Measurements from ENCODE around the gene C9orf153.

Gene C9orf153

GRCh38 chr9:86241216-86241615 is 18.2 kb downstream of the C9orf153 start:
- in situ Hi-C loops (cut with MboI; ENCODE audit: low sequenced_read_pairs, unreplicated experiment) = loop anchor here (25.0 kb wide), 1 partner anchor 429 kb away; no protein-coding TSS in a partner anchor
- DNase-seq (ENCODE audit: low spot score) = no peak
- TF ChIP-seq, protein P1, sequence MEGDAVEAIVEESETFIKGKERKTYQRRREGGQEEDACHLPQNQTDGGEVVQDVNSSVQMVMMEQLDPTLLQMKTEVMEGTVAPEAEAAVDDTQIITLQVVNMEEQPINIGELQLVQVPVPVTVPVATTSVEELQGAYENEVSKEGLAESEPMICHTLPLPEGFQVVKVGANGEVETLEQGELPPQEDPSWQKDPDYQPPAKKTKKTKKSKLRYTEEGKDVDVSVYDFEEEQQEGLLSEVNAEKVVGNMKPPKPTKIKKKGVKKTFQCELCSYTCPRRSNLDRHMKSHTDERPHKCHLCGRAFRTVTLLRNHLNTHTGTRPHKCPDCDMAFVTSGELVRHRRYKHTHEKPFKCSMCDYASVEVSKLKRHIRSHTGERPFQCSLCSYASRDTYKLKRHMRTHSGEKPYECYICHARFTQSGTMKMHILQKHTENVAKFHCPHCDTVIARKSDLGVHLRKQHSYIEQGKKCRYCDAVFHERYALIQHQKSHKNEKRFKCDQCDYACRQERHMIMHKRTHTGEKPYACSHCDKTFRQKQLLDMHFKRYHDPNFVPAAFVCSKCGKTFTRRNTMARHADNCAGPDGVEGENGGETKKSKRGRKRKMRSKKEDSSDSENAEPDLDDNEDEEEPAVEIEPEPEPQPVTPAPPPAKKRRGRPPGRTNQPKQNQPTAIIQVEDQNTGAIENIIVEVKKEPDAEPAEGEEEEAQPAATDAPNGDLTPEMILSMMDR (IDR thresholded peaks at IDR 0.05; ENCODE audit: borderline replicate concordance, control extremely low read depth, extremely low read depth, insufficient read depth, missing control alignments) = no peak

DNA sequence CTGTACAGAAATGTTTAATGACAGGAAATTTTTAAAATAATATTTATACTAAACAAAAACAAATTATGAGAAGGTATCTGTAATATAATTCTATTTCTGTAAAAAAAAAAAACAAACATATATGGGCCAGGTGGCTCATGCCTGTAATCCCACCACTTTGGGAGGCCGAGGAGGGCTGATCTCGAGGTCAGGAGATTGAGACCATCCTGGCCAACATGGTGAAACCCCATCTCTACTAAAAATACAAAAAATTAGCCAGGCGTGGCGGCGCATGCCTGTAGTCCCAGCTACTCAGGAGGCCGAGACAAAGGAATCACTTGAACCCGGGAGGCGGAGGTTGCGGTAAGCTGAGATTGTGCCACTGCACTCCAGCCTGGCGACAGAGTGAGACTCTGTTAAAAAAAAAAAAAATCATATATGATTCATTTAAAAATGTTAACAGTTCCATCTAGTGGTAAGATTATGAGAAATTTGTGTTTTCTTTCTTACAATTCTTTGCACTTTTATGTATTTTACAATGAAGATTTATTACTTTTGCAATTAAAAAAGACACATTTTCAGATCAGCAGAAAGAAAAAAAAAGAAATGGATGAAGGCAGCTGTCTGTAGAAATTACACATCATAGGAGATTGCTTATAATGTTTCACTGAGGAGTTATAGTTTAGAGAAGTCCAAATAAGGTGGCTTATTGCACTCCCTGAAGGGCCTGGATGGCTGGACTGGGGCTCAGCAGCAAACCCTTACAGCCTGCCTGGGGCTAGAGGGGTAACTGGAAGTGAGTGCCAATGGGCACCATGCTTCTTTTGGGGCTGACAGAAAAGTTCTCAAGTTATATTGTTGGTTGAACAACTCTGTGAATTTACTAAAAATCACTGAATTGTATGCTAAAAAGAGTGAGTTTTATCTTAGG is 20.3 kb downstream of the C9orf153 start:
- in situ Hi-C loops (cut with MboI; ENCODE audit: low sequenced_read_pairs, unreplicated experiment) = loop anchor here (25.0 kb wide), 1 partner anchor 427 kb away; no protein-coding TSS in a partner anchor

GRCh38 chr9:86230858-86231257 is 28.6 kb downstream of the C9orf153 start:
- in situ Hi-C loops (cut with MboI; ENCODE audit: low sequenced_read_pairs, unreplicated experiment) = loop anchor here (25.0 kb wide), 1 partner anchor 419 kb away; no protein-coding TSS in a partner anchor
- DNase-seq (ENCODE audit: low spot score) = no peak
- TF ChIP-seq, protein P1 (IDR thresholded peaks at IDR 0.05; ENCODE audit: borderline replicate concordance, control extremely low read depth, extremely low read depth, insufficient read depth, missing control alignments) = no peak

More for the DNA sequence above, 20.3 kb downstream of the C9orf153 start:
- TF ChIP-seq, protein P1 (IDR thresholded peaks at IDR 0.05; ENCODE audit: borderline replicate concordance, control extremely low read depth, extremely low read depth, insufficient read depth, missing control alignments) = no peak
- no peak for DNase-seq (ENCODE audit: low spot score)

DNA sequence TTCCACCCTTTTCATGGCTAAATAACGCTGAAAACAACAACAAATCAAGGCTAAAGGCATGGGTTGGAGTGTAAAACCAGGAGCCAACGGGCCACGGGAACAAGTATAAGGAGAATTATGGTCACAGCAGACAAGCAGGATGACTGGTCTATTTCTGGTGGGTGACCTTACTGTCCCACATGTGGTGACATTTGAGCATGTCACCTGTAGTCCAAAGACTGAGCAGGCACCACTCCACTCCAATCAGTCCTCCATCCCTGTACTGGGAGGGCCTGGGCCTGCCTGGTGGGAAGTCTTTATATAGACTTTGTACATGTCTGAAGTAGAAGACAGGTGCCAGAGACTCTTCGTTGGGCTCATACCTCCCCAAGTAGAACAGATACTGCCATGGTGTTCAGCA is 36.8 kb downstream of the C9orf153 start:
- TF ChIP-seq, protein P1 (IDR thresholded peaks at IDR 0.05; ENCODE audit: borderline replicate concordance, control extremely low read depth, extremely low read depth, insufficient read depth, missing control alignments) = no peak
- no peak for DNase-seq (ENCODE audit: low spot score)
- in situ Hi-C loops (cut with MboI; ENCODE audit: low sequenced_read_pairs, unreplicated experiment) = no loop called here

DNA sequence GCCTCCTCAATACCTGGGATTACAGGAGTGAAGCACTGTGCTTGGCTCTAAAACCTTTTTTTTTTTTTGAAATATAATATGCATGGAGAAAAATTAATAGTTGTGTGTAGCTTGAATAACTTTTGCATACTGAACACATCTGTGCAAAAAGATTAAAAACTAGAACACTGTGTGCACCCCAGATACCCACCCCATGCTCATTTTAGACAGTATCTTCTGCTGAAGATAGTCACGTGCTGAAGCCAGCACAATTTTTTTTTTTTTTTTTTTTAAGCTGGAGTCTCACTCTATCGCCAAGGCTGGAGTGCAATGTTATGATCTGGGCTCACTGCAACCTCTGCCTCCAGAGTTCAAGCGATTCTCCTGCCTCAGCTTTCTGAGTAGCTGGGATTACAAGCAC is 39.9 kb downstream of the C9orf153 start:
- TF ChIP-seq, protein P1 (IDR thresholded peaks at IDR 0.05; ENCODE audit: borderline replicate concordance, control extremely low read depth, extremely low read depth, insufficient read depth, missing control alignments) = no peak
- in situ Hi-C loops (cut with MboI; ENCODE audit: low sequenced_read_pairs, unreplicated experiment) = no loop called here
- DNase-seq (ENCODE audit: low spot score) = no peak

DNA sequence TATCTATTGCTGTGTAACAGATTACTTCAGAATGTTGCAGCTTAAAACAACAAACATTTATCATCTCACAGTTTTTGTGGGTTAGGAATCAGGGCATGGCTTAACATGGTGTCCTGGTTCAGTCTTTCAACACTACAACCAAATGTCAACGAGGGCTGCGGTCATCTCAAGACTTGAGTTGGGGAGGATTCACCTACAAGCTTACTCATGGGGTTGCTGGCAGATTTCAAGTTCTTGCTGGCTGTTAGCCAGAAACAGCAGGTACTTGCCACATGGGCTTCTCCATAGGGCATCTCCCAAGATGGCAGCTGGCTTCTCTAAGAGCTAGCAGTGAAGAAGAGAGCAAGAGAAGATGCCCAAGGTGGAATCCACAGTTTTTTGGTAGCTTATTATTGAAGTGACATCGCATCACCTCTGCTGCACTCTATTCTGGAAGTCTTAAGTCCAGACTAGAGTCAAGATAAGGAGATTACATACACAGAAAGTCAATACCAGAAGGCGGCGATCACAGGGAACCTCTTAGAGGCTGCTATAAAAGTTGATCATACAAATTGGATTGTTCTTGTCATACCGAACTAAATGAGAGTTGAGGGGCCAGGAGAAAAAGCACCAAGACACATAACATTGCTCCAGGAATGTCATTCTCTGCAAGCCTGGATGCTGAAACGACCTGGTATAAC is 42.2 kb downstream of the C9orf153 start:
- in situ Hi-C loops (cut with MboI; ENCODE audit: low sequenced_read_pairs, unreplicated experiment) = no loop called here
- DNase-seq (ENCODE audit: low spot score) = no peak
- TF ChIP-seq, protein P1 (IDR thresholded peaks at IDR 0.05; ENCODE audit: borderline replicate concordance, control extremely low read depth, extremely low read depth, insufficient read depth, missing control alignments) = no peak
